Body of pancreas (tissue), 4 donors: ENCODE data around the gene ERVFRD-1. TPM values are rescaled to one million over a fixed set of nuclear protein-coding genes. Genes with fewer than 3 reads are reported as not detected.

Source experiments
- ATAC-seq: fragments of 150-250 bp; one replicate; pipeline ENCODE4 v1.9.1; 2016
- DNase-seq, 4 donors: peaks; one replicate each; pipeline ENCODE4 v3.0.0-alpha.2; 2019
- H3K27ac ChIP-seq, 4 donors: fragments of 200-600 bp; sonication (generic); 1 replicate in 3 of 4; 2 replicates in 1 of 4; pipeline versions ENCODE4 v1.5.1 to v1.6.1; 2016 to 2019; ENCODE audit warnings: mild to moderate bottlenecking in 1 of 4, mixed read lengths in 1 of 4, moderate library complexity in 1 of 4
- H3K27me3 ChIP-seq, 2 donors: fragments of 200-600 bp; sonication (generic); one replicate each; pipeline ENCODE4 v1.6.0; 2016; ENCODE audit warnings: mild to moderate bottlenecking in 1 of 2
- H3K36me3 ChIP-seq, 2 donors: fragments of 200-600 bp; sonication (generic); replicated peaks in 1 of 2; 2 replicates each; pipeline ENCODE4 v1.5.1; 2016; ENCODE audit warnings: low read depth in 2 of 2; ENCODE audit not compliant: insufficient read depth in 1 of 2
- H3K4me1 ChIP-seq: fragments of 200-600 bp; sonication (generic); one replicate; pipeline ENCODE4 v1.6.0; 2016
- H3K4me3 ChIP-seq, 2 donors: fragments of 200-600 bp; sonication (generic); 1 replicate in 1 of 2; 2 replicates in 1 of 2; pipeline ENCODE4 v1.5.1; 2016 to 2019
- H3K9me3 ChIP-seq, 3 donors: fragments of 200-600 bp; sonication (generic); 1 replicate in 2 of 3; 2 replicates in 1 of 3; pipeline ENCODE4 v1.5.1; 2016
- POLR2A ChIP-seq, 3 donors: fragments of 450-650 bp; IDR thresholded peaks; one replicate each; pipeline ENCODE4 v1.6.1; 2016; ENCODE audit warnings: antibody characterized with exemption in 3 of 3, mild to moderate bottlenecking in 2 of 3
- WGBS, 2 donors: methylation state at CpG; one replicate each; pipeline ENCODE4 v1.1.5; 2017; 5-methylcytosine and 5-hydroxymethylcytosine counted together
- intact Hi-C: fragments of 100-400 bp; cut with DNase I; formaldehyde crosslinking; loops from one replicate; pipeline ENCODE4 v1.15.1; 2023
- total RNA-seq, 2 donors: library from RNA; depleted of rRNA; stranded (reverse); fragments of >200 nt; gene quantifications; one replicate each; pipeline ENCODE4 v1.1.0, GENCODE V29; 2016
- TF ChIP-seq, protein P1 (sequence below), 7 experiments: fragments of 450-650 bp in 4 of 7; fragments of 200-600 bp in 3 of 7; sonication (generic) in 3 of 7; IDR thresholded peaks; one replicate each; pipeline ENCODE4 v1.5.1; 2016 to 2019; ENCODE audit warnings: antibody characterized with exemption in 7 of 7

ERVFRD-1 gene
- total RNA-seq, 2 donors from 2014 or later, result not detected

DNA sequence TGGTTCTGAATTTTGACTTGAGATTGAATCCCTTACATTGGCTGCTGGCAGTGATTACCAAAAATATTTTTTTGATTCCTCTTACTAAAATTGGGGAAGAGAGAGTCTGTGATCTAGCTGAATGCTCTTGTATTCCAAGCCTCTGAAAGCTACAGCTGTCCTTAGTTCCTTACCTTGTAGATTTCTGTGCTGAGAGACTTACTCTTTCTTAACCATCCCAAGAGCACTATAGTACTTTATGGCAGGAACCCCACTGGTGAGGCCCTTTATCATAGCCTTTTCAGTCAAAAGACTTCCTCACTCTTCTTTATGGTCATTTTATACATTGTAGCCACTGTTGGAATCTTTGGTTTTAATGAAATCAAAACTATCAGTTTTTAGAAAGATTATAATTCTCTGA lies 19.1 kb upstream of the ERVFRD-1 start:
- DNase-seq, result no peak
- Histone ChIP-seq H3K4me3 (no peak overlapping the region), H3K27ac (no peak overlapping the region), H3K9me3 (no peaks in the 10 kb centered on the region), H3K4me1 (no peaks in the 10 kb centered on the region), H3K27me3 (no peaks in the 10 kb centered on the region), H3K36me3 (peaks cover 0 to 8% of the 10 kb centered on the region in 2 donors)
- intact Hi-C loops, result no loop called here
- ATAC-seq, result no peak
- TF ChIP-seq, protein P1, sequence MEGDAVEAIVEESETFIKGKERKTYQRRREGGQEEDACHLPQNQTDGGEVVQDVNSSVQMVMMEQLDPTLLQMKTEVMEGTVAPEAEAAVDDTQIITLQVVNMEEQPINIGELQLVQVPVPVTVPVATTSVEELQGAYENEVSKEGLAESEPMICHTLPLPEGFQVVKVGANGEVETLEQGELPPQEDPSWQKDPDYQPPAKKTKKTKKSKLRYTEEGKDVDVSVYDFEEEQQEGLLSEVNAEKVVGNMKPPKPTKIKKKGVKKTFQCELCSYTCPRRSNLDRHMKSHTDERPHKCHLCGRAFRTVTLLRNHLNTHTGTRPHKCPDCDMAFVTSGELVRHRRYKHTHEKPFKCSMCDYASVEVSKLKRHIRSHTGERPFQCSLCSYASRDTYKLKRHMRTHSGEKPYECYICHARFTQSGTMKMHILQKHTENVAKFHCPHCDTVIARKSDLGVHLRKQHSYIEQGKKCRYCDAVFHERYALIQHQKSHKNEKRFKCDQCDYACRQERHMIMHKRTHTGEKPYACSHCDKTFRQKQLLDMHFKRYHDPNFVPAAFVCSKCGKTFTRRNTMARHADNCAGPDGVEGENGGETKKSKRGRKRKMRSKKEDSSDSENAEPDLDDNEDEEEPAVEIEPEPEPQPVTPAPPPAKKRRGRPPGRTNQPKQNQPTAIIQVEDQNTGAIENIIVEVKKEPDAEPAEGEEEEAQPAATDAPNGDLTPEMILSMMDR (IDR thresholded peaks at IDR 0.05), result no peak
- TF ChIP-seq POLR2A (IDR thresholded peaks at IDR 0.05), result no peak

GRCh38 chr6:11129908-11130565 lies 18.5 kb upstream of the ERVFRD-1 start:
- WGBS, 2 donors, result 84 to 88% methylated on average over 1 of the region's 1 CpG
- Histone ChIP-seq H3K4me3 (no peak overlapping the region), H3K36me3 (peaks cover 0 to 4% of the 10 kb centered on the region in 2 donors), H3K4me1 (no peaks in the 10 kb centered on the region), H3K27ac (no peak overlapping the region), H3K9me3 (no peaks in the 10 kb centered on the region), H3K27me3 (no peaks in the 10 kb centered on the region)
- intact Hi-C loops, result no loop called here
- no peak for ATAC-seq
- no peak for TF ChIP-seq POLR2A (IDR thresholded peaks at IDR 0.05)
- TF ChIP-seq, protein P1 (IDR thresholded peaks at IDR 0.05), result no peak
- DNase-seq, result no peak

DNA sequence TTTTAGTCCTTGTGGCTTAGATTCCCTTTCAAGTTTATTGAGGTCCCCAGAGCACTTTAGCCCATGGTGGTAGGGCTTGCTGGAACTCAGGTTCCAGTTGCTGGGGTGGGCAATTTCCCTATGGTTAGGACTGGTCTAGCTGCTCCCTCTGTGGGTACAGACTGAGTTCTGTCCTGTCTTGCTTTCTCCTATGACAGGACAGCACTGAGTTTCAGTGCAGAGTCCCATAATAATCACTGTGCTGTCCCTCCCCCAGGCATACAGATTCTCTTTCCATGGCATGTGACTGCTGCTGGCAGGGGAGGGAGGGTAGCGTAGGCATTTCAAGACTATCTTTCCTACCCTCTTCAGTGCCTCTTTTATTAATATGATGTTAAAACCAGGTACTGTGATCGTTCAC lies 17.1 kb upstream of the ERVFRD-1 start:
- intact Hi-C loops, result no loop called here
- ATAC-seq, result no peak
- Histone ChIP-seq H3K4me3 (no peak overlapping the region), H3K9me3 (no peaks in the 10 kb centered on the region), H3K4me1 (no peaks in the 10 kb centered on the region), H3K27me3 (no peaks in the 10 kb centered on the region), H3K27ac (no peak overlapping the region), H3K36me3 (no peaks in the 10 kb centered on the region)
- TF ChIP-seq, protein P1 (IDR thresholded peaks at IDR 0.05), result no peak
- no peak for TF ChIP-seq POLR2A (IDR thresholded peaks at IDR 0.05)
- 94 to 97% methylated on average over 2 of the region's 2 CpGs for WGBS, 2 donors
- DNase-seq, result no peak

DNA sequence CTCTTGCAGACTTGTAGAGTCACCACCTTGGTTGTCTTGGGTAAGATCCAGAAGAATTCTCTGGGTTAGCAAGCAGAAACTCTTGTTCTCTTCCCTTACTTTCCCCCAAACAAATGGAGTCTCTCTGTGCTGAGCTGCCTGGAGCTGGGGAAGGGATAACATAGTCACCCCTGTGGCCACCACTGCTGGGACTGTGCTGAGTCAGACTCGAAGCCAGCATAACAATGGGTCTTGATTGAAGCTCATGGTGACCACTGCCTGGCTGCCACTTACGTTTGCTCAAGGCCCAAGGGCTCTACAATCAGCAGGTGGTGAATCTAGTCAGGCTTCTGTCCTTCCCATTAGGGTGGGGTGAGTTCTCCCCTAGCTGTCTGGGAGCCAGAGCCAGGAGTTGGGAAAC lies 15.4 kb upstream of the ERVFRD-1 start:
- Histone ChIP-seq H3K36me3 (no peaks in the 10 kb centered on the region), H3K27me3 (no peaks in the 10 kb centered on the region), H3K4me1 (no peaks in the 10 kb centered on the region), H3K9me3 (no peaks in the 10 kb centered on the region), H3K4me3 (no peak overlapping the region), H3K27ac (no peak overlapping the region)
- ATAC-seq, result no peak
- TF ChIP-seq, protein P1 (IDR thresholded peaks at IDR 0.05), result no peak
- TF ChIP-seq POLR2A (IDR thresholded peaks at IDR 0.05), result no peak
- DNase-seq, result no peak
- intact Hi-C loops, result no loop called here
- 75 to 77% methylated on average over 2 of the region's 2 CpGs for WGBS, 2 donors

GRCh38 chr6:11123978-11124377 lies 12.5 kb upstream of the ERVFRD-1 start:
- H3K36me3 ChIP-seq, result no peaks in the 10 kb centered on the region
- H3K4me1 ChIP-seq, result peaks cover 14% of the 10 kb centered on the region
- 97 to 98% methylated on average over 2 of the region's 2 CpGs for WGBS, 2 donors
- DNase-seq (no peak), ATAC-seq (no peak)
- no peaks in the 10 kb centered on the region for H3K9me3 ChIP-seq
- TF ChIP-seq, protein P1 (IDR thresholded peaks at IDR 0.05), result peak in 1 of 7 experiments; percentile 9
- TF ChIP-seq POLR2A (IDR thresholded peaks at IDR 0.05), result no peak
- H3K27ac ChIP-seq, result no peak overlapping the region
- intact Hi-C loops, result no loop called here
- H3K27me3 ChIP-seq, result no peaks in the 10 kb centered on the region
- H3K4me3 ChIP-seq, result no peak overlapping the region
